SHP77 (cell line): ENCODE results near the gene CDS1.
A peak's percentile ranks its signal among the peaks of the same experiment; 100 is the strongest.
"Not testable (repeated sequence)": the region's sequence is repeated elsewhere in the genome, so short reads cannot be mapped to it uniquely, and the experiment has no call there.

Source experiments
- DNase-seq, 2 experiments: peaks; one replicate each; lab custom pipeline; 2025; lab: John Stamatoyannopoulos, UW

CDS1 gene

GRCh38 chr4:84582988-84583875, at the start of gene CDS1:
Gene CDS1 (plus strand): TSS chr4:84583127. CDS start chr4:84583402, 275 bp downstream.
- DNase-seq: peak; percentile 38 to 73

GRCh38 chr4:84535901-84536300, 47.0 kb upstream of the CDS1 start:
- DNase-seq: no peak

GRCh38 chr4:84545093-84545492, 37.8 kb upstream of the CDS1 start:
- DNase-seq: no peak

- no peak for DNase-seq
These were observed 35.7 kb upstream of the CDS1 start for GRCh38 chr4:84547211-84547610.

GRCh38 chr4:84549191-84549590, 33.7 kb upstream of the CDS1 start:
- DNase-seq: not testable (repeated sequence)

GRCh38 chr4:84562156-84562555, 20.8 kb upstream of the CDS1 start:
- DNase-seq: no peak

GRCh38 chr4:84563002-84563401, 19.9 kb upstream of the CDS1 start:
- no peak for DNase-seq

GRCh38 chr4:84565951-84566350, 17.0 kb upstream of the CDS1 start:
- no peak for DNase-seq

- DNase-seq: no peak
These were observed 14.4 kb upstream of the CDS1 start for GRCh38 chr4:84568496-84568895.

GRCh38 chr4:84569009-84569408, 13.9 kb upstream of the CDS1 start:
- no peak for DNase-seq

- no peak for DNase-seq
These were observed 9.4 kb upstream of the CDS1 start for GRCh38 chr4:84573385-84574068.

- no peak for DNase-seq
These were observed 8.7 kb upstream of the CDS1 start for GRCh38 chr4:84574069-84574720.

- DNase-seq: peak; percentile 34 to 36
These were observed 4.2 kb upstream of the CDS1 start for GRCh38 chr4:84578540-84579402.

GRCh38 chr4:84579403-84579776, 3.5 kb upstream of the CDS1 start:
- DNase-seq: no peak

GRCh38 chr4:84582302-84582987, 482 bp upstream of the CDS1 start:
- peak; percentile 77 to 80 for DNase-seq

- DNase-seq: no peak
These were observed 1.0 kb downstream of the CDS1 start for GRCh38 chr4:84583876-84584380.

- DNase-seq: no peak
These were observed 2.3 kb downstream of the CDS1 start for GRCh38 chr4:84585251-84585650.

- no peak for DNase-seq
These were observed 11.8 kb downstream of the CDS1 start for GRCh38 chr4:84594724-84595123.

- peak in 1 of 2 experiments; percentile 11 for DNase-seq
These were observed 13.9 kb downstream of the CDS1 start for GRCh38 chr4:84596826-84597225.

- no peak for DNase-seq
These were observed 14.5 kb downstream of the CDS1 start for GRCh38 chr4:84597450-84597849.

GRCh38 chr4:84606645-84607044, 23.7 kb downstream of the CDS1 start:
- DNase-seq: no peak
